ENCODE data around the gene ITSN2.

- TF ChIP-seq JUND (IDR thresholded peaks at IDR 0.05): no peak
- TF ChIP-seq RAD21 (IDR thresholded peaks at IDR 0.05): no peak
- TF ChIP-seq, protein P1, sequence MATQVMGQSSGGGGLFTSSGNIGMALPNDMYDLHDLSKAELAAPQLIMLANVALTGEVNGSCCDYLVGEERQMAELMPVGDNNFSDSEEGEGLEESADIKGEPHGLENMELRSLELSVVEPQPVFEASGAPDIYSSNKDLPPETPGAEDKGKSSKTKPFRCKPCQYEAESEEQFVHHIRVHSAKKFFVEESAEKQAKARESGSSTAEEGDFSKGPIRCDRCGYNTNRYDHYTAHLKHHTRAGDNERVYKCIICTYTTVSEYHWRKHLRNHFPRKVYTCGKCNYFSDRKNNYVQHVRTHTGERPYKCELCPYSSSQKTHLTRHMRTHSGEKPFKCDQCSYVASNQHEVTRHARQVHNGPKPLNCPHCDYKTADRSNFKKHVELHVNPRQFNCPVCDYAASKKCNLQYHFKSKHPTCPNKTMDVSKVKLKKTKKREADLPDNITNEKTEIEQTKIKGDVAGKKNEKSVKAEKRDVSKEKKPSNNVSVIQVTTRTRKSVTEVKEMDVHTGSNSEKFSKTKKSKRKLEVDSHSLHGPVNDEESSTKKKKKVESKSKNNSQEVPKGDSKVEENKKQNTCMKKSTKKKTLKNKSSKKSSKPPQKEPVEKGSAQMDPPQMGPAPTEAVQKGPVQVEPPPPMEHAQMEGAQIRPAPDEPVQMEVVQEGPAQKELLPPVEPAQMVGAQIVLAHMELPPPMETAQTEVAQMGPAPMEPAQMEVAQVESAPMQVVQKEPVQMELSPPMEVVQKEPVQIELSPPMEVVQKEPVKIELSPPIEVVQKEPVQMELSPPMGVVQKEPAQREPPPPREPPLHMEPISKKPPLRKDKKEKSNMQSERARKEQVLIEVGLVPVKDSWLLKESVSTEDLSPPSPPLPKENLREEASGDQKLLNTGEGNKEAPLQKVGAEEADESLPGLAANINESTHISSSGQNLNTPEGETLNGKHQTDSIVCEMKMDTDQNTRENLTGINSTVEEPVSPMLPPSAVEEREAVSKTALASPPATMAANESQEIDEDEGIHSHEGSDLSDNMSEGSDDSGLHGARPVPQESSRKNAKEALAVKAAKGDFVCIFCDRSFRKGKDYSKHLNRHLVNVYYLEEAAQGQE (IDR thresholded peaks at IDR 0.05): no peak
- no peak for TF ChIP-seq CTCF (IDR thresholded peaks at IDR 0.05; ENCODE audit: low read depth, low read length, missing input control)
- TF ChIP-seq EGR1 (IDR thresholded peaks at IDR 0.05; ENCODE audit: low read depth in 2 of 2): no peak
- TF ChIP-seq TAF1 (conservative IDR thresholded peaks at IDR 0.05): no peak
- no peak for TF ChIP-seq YY1 (IDR thresholded peaks at IDR 0.05)
- TF ChIP-seq GABPA (IDR thresholded peaks at IDR 0.05 in 1 of 2, conservative IDR thresholded peaks at IDR 0.05 in 1 of 2): no peak
- no peak for TF ChIP-seq MAX (IDR thresholded peaks at IDR 0.05)
- no peak for TF ChIP-seq ATF3 (IDR thresholded peaks at IDR 0.05)
- no peak for TF ChIP-seq SP1 (IDR thresholded peaks at IDR 0.05)
- no peak for TF ChIP-seq FOXA1 (IDR thresholded peaks at IDR 0.05)
- TF ChIP-seq RXRA (IDR thresholded peaks at IDR 0.05): no peak
- TF ChIP-seq HNF4A (conservative IDR thresholded peaks at IDR 0.05): no peak
Observed at GRCh38 chr2:24352664-24353063, 7.7 kb downstream of the ITSN2 start.
